Measurements from ENCODE around the gene APOL3.
"Not testable (repeated sequence)": the region's sequence is repeated elsewhere in the genome, so short reads cannot be mapped to it uniquely, and the experiment has no call there.

APOL3 gene

DNA sequence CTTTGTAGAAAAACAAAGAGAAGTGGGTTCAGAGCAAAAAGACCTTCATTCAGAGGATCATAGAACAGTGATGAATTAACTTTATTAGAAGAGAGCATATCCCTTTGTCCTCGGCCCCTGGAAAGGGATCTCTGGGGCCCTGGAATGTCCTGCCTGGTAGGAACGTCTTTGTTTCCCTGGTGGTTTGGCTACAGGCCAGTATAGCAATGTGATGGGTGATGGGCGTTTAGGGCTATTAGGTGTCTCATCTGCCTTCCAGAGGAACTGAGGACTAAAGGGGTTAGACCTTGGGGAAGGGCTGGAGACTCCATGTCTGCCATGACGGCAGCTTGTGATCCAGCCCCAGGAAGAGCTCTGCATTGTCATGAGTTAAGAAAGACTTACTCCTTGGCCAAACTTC lies 32.0 kb upstream of the APOL3 start:
- no peak for DNase-seq

DNA sequence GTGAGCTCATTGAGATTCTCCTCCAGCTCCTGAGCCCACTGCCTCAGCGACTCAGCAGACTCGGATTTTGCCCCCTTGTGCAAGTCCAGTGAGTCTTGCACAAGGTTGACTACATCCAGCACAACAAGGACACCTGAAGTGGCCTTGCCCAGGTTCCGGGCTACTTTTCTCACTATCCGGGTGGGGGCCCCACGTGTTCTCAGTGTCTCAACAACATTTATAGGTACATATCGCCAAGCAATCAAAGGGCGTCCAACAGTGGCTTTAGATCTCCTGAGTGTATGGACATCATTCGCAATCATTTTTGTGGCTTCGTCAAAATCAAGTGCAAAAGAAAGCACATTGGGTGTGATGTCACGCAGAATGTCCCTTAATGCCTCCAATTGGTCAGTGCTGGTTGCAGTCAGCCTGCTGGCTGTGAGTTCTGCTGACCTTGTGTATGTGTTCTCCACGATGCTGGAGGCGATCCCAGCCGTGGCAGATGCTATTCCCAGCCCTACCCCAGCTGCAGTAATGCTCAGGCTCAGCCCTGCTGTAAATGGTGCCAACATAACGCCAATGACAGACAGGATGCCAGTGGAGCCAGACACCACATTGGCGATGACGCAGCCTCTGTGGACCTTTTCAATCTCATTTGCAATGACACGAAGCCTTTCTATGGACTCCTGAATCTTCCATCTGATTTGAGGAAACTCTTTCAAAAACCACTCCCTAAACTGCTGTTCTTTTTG lies 30.7 kb upstream of the APOL3 start:
- DNase-seq: no peak

DNA sequence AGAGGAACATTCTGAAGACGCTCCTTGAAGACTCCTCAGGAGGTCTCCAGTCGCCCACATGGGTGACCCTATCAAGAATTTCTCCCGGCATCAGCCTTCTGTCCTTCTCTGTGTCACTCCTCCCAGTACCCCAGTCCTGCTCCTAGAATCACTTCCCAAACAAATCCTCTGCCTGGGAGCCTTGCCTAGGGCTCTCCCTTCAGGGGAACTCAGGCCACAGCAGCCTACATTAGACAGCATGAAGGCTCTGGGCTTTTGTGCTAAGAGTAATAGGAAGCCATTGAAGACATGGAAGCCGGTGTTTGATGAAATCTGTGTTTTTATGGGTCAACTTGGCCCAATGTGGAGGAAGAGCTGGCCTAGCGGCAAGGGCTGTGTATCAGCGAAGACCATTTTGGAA lies 27.3 kb upstream of the APOL3 start:
- not testable (repeated sequence) for DNase-seq

DNA sequence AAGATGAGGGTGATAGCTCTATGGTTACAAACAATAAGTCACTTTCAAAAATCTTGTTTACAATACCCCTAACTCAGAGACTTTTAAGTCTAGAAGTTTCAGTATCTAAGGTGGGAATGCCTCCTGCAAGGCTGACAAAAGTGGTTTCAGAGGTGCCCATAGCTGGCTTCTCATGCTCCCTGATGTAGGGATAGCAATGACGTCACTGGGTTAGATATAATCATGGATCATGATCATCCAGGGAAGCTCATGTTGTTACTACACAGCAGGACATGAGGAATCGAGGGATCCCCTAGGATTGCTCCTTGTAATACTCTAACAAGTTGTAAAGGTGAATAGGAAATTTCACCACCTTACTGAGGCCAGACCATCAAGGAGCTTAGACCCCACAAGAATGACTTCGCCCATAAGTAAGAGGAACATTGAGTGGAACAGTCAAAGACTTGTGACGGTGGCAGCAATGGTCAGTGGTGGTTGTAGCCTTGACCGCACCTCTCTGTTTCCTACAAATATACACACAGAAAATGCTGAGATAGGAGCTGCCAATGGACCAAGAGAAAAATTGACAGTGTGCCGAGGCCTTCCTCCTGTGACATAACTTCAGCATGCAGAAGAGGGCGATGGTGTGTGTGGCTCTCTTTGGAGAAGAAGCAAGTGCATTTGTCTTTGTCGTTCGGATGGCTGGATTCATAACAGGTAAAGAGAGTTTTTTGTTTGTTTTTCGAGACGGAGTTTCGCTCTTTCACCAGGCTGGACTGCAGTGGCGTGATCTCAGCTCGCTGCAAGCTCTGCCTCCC lies 25.5 kb upstream of the APOL3 start:
- no peak for DNase-seq

DNA sequence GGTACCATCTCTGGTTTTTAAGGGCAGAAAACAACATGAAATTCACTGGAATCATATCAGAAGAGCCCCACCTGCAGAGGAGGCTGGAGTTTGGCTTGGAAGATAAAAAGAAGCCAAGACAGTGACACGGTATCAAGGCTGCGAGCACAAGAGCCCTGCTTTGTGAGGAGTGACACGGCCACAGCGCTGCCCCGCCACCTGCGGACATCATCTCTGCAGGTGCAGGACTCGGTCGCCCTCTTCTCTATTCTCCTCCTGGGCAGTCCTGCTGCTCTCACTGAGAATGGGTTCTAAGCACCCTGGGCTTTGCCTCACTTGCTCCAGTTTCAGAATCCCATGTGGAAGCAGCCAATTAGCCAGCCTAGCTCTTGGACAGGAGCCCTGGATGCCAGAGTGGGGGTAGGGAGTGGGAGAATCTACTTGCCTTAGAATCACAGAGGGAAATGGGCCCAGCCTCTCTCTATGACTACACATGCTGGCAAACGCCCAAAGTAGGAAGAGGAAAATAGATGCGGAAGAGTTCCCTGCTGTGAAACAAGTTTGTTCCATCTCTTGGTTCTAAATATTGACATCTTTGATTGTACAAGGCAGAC lies 24.0 kb upstream of the APOL3 start:
- DNase-seq: no peak

DNA sequence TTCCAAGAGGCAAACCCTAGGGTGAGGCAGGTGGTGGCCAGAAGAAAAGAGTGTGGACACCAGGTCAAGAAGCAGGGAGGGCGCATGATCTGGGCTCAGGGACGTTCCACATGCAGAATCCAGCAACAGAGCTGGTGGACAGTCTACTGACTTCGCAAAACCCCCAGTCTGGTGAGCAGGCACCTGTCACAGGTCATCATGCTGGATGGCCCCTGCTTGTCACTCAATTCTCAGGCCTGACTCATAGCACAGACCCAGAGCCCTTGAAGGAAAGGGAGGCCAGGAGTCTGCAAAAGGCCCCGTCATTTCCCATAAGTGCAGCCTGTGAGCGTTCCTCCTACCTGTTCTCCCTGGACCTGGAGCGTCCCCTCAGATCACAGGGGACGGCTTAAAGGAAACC lies 22.9 kb upstream of the APOL3 start:
- DNase-seq: no peak

DNA sequence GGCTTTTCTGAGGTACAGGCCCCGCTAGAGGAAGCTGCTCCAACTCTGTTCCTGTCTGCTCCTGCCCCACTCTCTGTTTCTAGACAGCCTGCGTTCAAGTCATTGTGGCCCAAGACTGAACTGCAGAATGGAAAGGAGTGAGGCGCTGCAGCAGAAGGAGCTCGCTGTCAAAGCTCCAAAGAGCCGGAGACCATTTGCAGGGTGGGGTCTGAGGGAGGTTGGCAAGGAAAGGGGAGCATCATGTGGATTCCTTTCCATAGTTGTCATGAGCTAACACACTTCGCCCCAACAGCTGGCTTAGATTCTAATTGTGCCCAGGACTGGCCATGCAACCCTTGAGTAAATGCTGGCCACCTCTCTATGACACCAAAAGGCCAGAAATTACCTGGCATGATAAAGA lies 22.3 kb upstream of the APOL3 start:
- no peak for DNase-seq

DNA sequence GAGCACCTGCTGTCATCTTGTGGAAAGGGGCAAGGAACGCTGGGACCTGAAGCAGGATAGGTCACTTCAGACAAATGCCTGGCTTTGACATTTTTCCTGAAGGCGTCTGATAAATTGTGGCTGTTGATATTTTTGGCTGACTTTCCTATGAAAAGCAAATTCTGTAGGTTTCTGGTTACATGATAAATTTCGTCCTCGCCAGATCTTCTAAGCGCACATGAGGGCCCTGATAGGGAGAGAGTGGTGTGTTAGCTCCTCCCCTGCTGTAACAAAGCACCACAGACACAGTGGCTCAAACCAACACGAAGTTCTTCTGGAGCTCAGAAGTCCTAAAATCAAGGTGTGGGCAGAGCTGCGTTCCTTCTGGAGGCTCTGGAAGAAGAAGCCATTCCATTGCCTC lies 21.5 kb upstream of the APOL3 start:
- DNase-seq: peak; percentile 25

DNA sequence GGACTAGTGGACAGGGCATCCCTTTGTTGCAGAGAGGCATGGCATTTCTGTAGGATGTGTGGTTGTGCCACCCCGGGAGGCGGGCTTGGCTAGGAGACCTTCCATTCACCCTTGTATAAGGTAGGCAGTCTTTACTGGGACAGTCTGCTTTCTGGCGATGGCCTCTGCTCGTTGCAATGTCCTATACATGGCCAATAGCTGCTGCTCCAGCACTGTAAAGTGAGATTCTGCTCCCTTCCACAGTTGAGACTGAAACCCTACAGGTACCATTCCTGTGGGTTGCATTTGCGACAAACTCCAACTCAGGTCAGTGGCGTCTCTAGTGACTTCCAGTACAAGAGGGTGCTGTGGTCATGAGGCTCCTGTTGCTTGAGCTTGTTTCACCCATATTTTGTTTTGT lies 20.4 kb upstream of the APOL3 start:
- no peak for DNase-seq

DNA sequence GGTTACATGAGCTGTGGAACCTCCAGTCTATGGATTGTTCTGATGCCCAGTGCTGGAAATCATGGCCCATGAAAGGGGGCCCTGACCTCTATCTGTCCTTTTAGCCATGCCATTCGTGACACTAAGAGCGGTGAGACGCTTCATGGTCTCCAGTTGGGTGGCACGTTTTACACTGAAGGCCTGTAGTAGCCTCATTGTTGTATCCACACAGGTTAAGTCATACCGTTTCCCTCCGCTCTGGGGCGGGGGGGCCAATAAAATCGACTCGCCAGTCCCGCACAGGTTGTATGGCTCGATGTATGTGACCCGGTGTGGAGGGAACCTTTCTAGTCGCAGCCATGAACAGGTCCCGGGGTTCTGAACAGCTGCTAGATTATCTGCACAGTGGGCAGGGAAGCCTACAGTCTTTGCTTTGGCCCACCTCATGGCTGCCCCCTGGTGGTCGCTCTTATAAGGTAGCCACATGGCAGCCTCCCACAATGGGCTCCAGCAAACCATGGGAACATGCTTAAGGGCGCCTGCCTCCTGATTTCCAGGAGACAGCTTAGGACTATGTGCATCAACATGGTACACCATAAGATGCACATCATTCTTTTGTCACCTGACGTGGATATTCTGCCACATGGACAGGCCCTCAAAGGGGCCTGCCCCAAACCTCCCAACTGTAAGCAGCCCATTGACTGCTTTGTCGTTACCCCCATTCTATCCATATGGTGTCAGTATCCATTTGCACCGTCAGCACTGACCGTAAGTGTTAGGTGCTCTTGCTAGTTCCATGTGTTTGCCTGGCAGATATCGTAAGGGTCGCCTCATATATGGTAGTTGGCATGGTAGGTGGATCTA lies 19.7 kb upstream of the APOL3 start:
- DNase-seq: peak; percentile 89

DNA sequence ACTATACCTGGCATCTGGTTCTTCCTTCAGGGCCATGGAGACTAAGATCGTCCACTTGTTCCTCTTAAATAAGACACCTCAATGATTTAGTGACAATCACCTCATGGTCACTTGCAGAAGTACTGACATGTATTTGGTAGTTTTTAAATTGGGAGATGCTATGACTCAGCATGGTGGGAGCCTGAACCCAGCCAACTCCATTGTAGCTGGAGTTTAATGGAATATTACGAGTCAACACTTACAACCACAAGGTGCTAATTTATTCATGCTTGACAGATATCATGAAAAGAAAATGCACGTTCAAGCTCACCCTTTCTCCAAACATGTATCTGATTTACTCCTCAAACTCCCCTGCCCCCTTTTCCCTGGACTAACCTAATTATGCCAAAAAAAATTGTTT lies 16.6 kb upstream of the APOL3 start:
- no peak for DNase-seq

DNA sequence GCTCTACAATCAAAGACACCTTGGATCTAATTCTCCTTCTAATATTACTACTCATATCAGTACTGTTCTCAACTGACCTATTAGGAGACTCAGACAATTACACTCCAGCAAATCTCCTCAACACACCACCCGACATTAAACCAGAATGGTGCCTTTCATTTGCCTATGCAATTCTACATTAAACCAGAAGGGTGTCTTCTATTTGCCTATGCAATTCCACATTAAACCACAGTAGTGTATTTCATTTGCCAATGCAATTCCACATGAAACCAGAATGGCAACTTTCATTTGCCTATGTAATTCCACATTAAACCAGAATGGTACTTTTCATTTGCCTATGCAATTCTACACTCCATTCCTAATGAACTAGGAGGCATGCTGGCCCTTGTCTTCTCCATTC lies 15.3 kb upstream of the APOL3 start:
- no peak for DNase-seq

DNA sequence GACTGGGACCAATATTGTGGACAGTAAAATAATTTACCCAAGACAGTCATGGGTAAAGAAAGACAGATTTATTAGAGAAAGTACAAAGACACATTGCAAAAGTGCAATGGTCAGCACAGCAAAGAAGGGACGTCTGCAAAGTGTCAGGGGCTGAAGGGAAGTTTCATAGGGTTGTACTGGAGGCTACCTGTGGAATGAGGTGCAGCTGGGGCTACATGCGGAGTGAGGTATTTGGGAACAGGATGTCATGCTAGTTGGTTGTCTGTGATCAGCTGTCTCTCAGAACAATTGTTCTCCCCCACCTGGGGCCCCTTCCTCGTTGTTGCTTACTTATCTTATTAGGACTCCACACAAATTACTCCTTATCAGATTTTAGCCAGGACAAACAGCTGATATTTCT lies 11.4 kb upstream of the APOL3 start:
- no peak for DNase-seq

DNA sequence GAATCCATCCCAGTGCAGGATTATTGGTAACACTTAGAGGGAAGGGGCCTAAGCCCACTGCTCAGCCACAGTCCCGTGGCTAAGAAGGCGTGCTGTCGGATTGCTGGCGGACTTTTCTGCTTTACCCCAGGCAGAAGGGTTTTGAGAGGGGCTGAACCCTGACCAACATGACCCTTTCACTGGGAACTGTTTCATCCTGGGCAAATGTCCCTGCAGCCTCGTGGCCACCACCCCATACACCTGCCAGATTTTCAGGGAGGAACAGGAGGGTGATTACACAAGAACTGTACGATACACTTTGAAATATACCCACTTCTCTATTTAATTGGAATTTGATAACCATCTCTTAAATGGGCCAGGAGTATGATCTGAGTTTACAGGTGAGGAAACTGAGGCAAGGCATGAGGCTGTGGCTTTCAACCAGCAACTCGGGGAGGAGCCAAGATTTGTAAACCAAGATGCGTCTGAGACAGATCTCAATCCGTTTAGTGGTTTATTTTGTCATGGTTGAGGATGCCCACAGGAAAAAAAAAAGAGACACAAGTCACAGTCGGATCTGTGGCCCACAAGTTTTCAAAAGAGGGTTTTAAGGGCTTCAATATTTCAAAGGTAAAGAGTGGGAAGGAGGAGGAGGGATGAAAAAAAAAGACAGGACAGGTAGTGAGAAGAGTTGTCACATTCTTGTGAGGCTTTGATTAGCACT lies 6.1 kb upstream of the APOL3 start:
- peak; percentile 53 for DNase-seq

DNA sequence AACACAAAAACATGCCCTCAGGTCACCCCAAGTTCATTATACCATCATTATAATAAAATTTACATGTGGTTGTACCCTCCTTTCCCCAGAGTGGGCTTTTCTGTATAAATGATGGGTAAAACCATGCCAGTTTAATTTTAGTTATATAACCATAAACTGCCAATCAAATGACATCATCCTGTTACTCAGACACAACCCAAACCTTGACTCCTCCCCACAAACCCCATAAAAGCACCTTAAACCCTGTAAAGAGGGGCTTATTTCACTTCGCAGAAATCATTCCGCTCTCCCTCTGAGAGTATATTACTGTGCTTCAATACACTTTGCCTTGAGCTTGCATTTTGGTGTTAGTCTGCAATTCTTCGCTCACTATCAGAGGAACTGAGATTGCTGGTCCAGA lies 5.5 kb upstream of the APOL3 start:
- DNase-seq: no peak

DNA sequence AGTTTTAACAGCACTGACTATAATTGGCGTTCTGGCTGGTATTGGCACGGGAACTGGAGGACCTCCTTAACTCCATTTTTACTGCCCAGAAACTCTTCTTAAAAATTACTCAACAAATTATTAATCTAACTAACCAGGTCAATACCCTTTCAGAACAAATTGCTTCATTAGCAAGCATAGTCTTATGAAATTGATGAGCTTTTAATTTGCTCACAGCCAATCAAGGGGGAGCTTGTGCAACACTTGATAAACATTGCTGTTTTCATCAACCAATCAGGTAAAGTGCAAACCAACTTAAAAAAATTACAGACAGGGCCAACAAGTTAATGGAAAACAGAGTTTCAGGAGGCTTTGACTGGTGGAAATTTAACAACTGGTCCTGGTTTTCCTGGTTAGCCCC lies 4.6 kb upstream of the APOL3 start:
- no peak for DNase-seq

DNA sequence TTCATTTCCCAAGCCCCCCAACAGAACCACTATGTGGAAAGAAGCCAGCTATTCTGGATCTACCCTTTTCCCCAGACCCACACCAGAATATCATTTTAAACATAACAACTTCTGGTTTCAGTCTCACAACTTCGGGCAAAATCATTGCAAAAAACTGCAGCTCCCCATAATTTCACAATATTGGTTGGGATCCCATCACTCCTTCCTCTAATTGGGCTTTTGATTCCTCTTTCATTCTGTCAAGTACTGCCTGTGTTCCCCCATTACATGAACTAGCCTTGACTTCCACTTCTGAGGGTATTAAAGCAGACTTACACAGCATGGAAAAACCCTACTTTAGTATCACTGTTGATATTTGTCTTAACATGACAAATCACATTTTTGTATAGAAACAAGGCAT lies 4.1 kb upstream of the APOL3 start:
- DNase-seq: no peak

DNA sequence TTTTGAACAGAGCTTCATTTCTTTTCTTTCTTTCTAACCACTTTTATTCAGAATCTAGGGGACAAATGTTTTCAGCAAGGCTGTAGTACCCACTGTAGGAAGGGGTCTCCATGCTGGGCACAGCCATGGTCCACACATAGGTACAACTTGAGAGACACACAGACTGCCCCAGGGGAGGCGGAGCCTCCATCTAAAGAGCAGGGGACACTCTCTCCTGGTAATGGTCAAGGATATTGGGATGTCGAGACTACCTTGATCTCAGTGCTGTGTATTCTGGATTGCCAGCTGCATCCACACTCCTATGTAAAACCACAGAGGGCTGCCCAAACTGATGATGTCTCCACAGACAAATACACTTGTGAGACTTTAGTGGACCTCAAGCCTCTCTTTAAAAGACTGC lies 2.9 kb upstream of the APOL3 start:
- DNase-seq: no peak

DNA sequence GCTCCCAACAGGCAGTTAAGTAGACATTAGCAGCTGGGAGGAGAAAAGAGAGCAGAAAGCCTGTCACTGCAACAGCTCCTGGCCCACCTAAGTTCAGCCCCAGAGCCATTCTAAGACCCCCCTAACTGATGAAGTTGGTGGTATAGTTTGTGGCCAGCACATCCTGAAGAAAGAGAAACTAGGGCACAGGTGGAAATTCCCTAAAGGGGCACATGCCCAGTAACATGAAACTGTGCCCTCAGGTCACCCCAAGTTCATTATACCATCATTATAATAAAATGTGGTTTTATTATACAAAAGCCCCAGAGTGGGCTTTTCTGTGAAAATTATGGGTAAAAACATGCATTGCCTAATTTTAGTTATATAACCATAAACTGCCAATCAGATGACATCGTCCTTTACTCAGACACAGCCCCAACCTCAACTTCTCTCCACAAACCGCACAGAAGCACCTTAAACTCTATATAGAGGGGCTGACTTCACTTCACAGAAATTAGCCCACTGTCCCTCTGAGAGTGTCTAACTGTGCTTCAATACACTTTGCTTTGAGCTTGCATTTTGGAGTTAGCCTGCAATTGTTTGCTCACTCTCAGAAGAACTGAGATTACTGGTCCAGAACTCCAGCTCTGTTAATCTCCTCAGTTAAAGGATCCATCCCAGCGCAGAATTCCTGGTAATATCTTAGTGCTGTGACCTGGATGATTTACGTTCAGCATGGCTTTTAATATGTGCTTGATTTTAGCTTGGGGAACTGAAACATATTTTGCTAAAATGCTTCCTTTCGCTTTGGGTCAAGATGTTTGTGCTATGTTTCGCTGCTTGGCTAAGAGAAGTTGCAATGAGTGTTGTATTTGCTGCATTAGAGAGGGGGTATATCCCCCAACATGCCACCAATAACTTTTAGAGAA lies 1.8 kb upstream of the APOL3 start:
- peak; percentile 34 for DNase-seq

DNA sequence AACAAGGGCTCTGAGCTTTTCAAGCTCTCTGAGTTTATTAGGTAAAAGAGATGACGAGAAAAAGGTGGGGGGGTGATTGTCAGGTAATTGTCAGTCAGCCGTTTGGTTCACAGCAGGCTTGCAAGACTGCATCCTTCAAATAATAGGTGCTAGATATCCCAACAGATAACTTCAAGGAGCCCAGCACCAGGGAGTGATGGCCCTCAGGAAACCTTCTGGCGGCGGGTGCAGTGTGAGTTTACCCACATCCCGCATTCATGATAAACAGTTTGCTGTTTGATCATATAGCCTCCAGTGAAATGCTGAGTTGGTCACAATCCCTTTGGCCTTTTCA lies 1.2 kb upstream of the APOL3 start:
- not testable (repeated sequence) for DNase-seq

DNA sequence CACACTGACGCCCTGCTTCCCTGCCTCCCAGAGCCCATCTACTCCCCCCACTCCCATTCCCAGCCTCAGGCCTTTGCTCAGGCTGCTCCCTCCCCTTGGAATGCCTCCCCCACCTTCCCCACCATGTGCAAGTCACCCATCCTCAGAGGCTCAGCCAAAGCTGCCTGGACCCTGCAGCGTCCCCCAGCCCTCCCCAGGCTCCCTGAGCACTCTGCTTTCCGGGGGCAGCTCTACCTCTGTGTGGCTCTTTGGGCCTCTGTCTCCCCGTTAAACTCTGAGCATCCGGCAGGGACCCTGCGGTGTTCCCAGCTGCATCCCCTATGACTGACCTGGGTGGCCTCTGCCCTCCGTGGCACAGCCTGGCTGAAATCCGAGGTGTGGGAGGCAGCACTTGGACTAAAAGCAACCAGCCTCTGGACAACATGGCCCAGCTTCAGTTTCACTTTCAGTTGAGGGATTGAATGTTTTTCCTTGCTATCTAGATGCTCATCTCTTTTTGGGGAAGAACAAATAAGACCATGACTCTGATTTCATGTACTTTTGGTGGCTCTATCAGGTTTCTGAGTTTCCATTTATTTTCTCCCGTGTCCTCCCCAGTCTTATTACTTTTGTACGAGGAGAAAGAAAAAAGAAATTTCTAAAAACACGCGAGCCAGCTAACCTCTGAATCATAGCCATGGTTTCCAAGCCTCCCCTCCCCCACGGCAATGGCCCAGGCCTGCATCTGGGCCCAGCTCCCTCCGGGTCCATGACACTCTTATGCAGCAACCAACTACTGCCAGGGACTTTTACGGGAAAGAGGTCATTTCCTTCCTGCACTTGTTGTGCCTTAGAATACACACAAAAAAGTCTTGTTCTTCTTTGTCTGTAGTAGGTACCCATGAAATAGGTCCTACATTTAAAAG lies 3.8 kb downstream of the APOL3 start:
- DNase-seq: peak; percentile 71

Measured in hematopoietic multipotent progenitor cell treated with erythropoietin and hydrocortisone succinate and interleukin-3 and kit ligand, for 4 days (in vitro differentiated cells).